A549 (cell line): ENCODE data around the gene PLA1A.

Experiments used
- BHLHE40 ChIP-seq: IDR thresholded peaks from 2 replicates; pipeline ENCODE4 v1.6.1; 2012; ENCODE audit warnings: low read depth, low read length, inconsistent platforms
- CBX2 ChIP-seq: fragments of 200-600 bp; sonication (generic); IDR thresholded peaks from 2 replicates; pipeline ENCODE4 v1.6.1; 2016; ENCODE audit warnings: low read depth, mild to moderate bottlenecking, borderline replicate concordance
- FOSL2 ChIP-seq, 2 experiments: fragments of 450-650 bp in 1 of 2; fragments of >200 bp in 1 of 2; sonication (Bioruptor Twin) in 1 of 2; formaldehyde crosslinking; IDR thresholded peaks; 2 replicates each; pipeline versions ENCODE4 v1.5.0 to v1.6.1; 2016 to 2020; ENCODE audit warnings: mild to moderate bottlenecking in 1 of 2, moderate library complexity in 1 of 2
- HOXB13 ChIP-seq: fragments of 250-450 bp; sonication (Bioruptor Pico); IDR thresholded peaks from 2 replicates; pipeline ENCODE4 v1.5.0; 2020; ENCODE audit warnings: low read depth, mild to moderate bottlenecking, moderate library complexity
- JUN ChIP-seq, 2 experiments: fragments of >200 bp; sonication (Bioruptor Twin); formaldehyde crosslinking; IDR thresholded peaks; 2 replicates in 1 of 2; 3 replicates in 1 of 2; pipeline ENCODE4 v1.6.1; 2016 to 2017
- MAX ChIP-seq: IDR thresholded peaks from 2 replicates; pipeline ENCODE4 v1.6.1; 2012
- MAZ ChIP-seq: fragments of 150-350 bp; IDR thresholded peaks from 2 replicates; pipeline ENCODE4 v1.6.1; 2014; ENCODE audit warnings: antibody characterized with exemption, low read depth, low read length, borderline replicate concordance
- POLR2A ChIP-seq: IDR thresholded peaks from 2 replicates; pipeline ENCODE4 v1.6.1; 2012; ENCODE audit warnings: mild to moderate bottlenecking, low read length
- RAD21 ChIP-seq, 2 experiments: fragments of >200 bp in 1 of 2; sonication (Bioruptor Twin) in 1 of 2; formaldehyde crosslinking in 1 of 2; IDR thresholded peaks in 1 of 2; conservative IDR thresholded peaks in 1 of 2; 2 replicates in 1 of 2; 3 replicates in 1 of 2; pipeline ENCODE4 v1.6.1; 2012 to 2018; ENCODE audit warnings: inconsistent platforms in 1 of 2
- TF ChIP-seq, protein P1 (sequence below): IDR thresholded peaks from 2 replicates; pipeline ENCODE4 v1.6.1; 2012
- TF ChIP-seq, protein P2 (sequence below): fragments of >200 bp; sonication (Bioruptor Twin); formaldehyde crosslinking; IDR thresholded peaks from 3 replicates; pipeline ENCODE4 v1.5.1; 2016
- TF ChIP-seq, protein P3 (sequence below): fragments of 450-650 bp; IDR thresholded peaks from 2 replicates; pipeline ENCODE4 v1.6.1; 2014; ENCODE audit warnings: antibody characterized with exemption

GRCh38 chr3:119642746-119643473 lies 45.2 kb downstream of the PLA1A start:
- TF ChIP-seq, protein P1, sequence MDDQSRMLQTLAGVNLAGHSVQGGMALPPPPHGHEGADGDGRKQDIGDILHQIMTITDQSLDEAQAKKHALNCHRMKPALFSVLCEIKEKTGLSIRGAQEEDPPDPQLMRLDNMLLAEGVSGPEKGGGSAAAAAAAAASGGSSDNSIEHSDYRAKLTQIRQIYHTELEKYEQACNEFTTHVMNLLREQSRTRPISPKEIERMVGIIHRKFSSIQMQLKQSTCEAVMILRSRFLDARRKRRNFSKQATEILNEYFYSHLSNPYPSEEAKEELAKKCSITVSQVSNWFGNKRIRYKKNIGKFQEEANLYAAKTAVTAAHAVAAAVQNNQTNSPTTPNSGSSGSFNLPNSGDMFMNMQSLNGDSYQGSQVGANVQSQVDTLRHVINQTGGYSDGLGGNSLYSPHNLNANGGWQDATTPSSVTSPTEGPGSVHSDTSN: no peak
- TF ChIP-seq, protein P2, sequence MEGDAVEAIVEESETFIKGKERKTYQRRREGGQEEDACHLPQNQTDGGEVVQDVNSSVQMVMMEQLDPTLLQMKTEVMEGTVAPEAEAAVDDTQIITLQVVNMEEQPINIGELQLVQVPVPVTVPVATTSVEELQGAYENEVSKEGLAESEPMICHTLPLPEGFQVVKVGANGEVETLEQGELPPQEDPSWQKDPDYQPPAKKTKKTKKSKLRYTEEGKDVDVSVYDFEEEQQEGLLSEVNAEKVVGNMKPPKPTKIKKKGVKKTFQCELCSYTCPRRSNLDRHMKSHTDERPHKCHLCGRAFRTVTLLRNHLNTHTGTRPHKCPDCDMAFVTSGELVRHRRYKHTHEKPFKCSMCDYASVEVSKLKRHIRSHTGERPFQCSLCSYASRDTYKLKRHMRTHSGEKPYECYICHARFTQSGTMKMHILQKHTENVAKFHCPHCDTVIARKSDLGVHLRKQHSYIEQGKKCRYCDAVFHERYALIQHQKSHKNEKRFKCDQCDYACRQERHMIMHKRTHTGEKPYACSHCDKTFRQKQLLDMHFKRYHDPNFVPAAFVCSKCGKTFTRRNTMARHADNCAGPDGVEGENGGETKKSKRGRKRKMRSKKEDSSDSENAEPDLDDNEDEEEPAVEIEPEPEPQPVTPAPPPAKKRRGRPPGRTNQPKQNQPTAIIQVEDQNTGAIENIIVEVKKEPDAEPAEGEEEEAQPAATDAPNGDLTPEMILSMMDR: no peak
- TF ChIP-seq POLR2A (no peak), CBX2 (no peak), BHLHE40 (no peak), RAD21 (conservative IDR thresholded peaks at IDR 0.05 in 1 of 2, IDR thresholded peaks at IDR 0.05 in 1 of 2) (no peak), JUN (IDR thresholded peaks at IDR 0.05) (no peak), MAZ (no peak), HOXB13 (CRISPR knock-in tag) (no peak), MAX (no peak), FOSL2 (IDR thresholded peaks at IDR 0.05) (no peak), FOSL2 (CRISPR knock-in tag; IDR thresholded peaks at IDR 0.05) (no peak)
- TF ChIP-seq, protein P3, sequence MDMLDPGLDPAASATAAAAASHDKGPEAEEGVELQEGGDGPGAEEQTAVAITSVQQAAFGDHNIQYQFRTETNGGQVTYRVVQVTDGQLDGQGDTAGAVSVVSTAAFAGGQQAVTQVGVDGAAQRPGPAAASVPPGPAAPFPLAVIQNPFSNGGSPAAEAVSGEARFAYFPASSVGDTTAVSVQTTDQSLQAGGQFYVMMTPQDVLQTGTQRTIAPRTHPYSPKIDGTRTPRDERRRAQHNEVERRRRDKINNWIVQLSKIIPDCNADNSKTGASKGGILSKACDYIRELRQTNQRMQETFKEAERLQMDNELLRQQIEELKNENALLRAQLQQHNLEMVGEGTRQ: no peak
